OCI-LY1 (cell line): ENCODE data around the gene EXT2.

Experiments used
- EZH2 ChIP-seq: fragments of 200-600 bp; sonication (generic), shearing (Covaris generic); IDR thresholded peaks from 2 replicates; pipeline ENCODE4 v1.8.0; 2017; ENCODE audit warnings: borderline replicate concordance, mixed run types, mild to moderate bottlenecking, antibody characterized with exemption, low read length, moderate library complexity, mixed read lengths
- TF ChIP-seq, protein P1 (sequence below): fragments of 200-600 bp; sonication (generic), shearing (Covaris generic); IDR thresholded peaks from 2 replicates; pipeline ENCODE4 v1.5.1; 2017; ENCODE audit warnings: mild to moderate bottlenecking, antibody characterized with exemption, low read length, moderate library complexity, mixed read lengths

DNA sequence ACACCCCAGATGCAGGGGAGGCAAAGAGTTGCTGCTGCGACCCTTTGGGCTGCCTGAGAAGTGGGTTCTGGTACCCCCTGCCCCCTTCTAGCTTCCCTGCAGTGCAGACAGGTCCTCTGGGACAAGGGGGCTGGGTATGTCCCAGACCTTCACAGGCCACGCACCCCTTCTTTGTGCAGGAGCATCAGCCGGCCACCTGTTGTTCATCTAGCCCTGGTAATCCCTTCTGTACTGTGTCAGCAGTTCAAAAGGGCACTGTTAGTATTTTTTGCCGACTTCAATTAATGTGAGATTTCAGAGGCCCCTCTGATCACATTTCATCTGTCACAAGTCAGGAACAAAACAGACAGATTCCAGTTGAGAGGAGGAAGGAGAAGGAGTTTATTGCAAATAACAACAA lies 164.6 kb downstream of the EXT2 start:
- TF ChIP-seq, protein P1, sequence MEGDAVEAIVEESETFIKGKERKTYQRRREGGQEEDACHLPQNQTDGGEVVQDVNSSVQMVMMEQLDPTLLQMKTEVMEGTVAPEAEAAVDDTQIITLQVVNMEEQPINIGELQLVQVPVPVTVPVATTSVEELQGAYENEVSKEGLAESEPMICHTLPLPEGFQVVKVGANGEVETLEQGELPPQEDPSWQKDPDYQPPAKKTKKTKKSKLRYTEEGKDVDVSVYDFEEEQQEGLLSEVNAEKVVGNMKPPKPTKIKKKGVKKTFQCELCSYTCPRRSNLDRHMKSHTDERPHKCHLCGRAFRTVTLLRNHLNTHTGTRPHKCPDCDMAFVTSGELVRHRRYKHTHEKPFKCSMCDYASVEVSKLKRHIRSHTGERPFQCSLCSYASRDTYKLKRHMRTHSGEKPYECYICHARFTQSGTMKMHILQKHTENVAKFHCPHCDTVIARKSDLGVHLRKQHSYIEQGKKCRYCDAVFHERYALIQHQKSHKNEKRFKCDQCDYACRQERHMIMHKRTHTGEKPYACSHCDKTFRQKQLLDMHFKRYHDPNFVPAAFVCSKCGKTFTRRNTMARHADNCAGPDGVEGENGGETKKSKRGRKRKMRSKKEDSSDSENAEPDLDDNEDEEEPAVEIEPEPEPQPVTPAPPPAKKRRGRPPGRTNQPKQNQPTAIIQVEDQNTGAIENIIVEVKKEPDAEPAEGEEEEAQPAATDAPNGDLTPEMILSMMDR, result no peak
- no peak for TF ChIP-seq EZH2
